Central memory CD4-positive, alpha-beta T cell (primary cell): ENCODE measurements around the gene ISOC2.
A peak's percentile ranks its signal among the peaks of the same experiment; 100 is the strongest.

Source experiments
- DNase-seq: peaks from one replicate; pipeline ENCODE4 v3.0.0; 2022

Gene ISOC2

GRCh38 chr19:55489711-55490477, 28.5 kb upstream of the ISOC2 start:
- DNase-seq, result no peak

GRCh38 chr19:55488986-55489710, 27.7 kb upstream of the ISOC2 start:
- no peak for DNase-seq

GRCh38 chr19:55487924-55488687, 26.7 kb upstream of the ISOC2 start, which contains the start of gene SSC5D:
Gene SSC5D, plus strand, starts transcription at chr19:55488436. Its CDS starts 154 bp downstream, at chr19:55488590.
- DNase-seq, result no peak

GRCh38 chr19:55486971-55487923, 25.8 kb upstream of the ISOC2 start:
- no peak for DNase-seq

GRCh38 chr19:55486043-55486970, 24.9 kb upstream of the ISOC2 start:
- no peak for DNase-seq

- DNase-seq, result no peak
These were observed 24.1 kb upstream of the ISOC2 start for GRCh38 chr19:55485439-55486011.

- DNase-seq, result peak; percentile 65
These were observed 23.4 kb upstream of the ISOC2 start, which contains the start of gene NAT14 for GRCh38 chr19:55484593-55485438. Gene NAT14, plus strand, starts transcription at chr19:55485188. Its CDS starts 521 bp downstream, at chr19:55485709.

- no peak for DNase-seq
These were observed 22.5 kb upstream of the ISOC2 start for GRCh38 chr19:55483706-55484592.

GRCh38 chr19:55482967-55483705, 21.7 kb upstream of the ISOC2 start:
- DNase-seq, result no peak

GRCh38 chr19:55482156-55482961, 20.9 kb upstream of the ISOC2 start:
- DNase-seq, result no peak

- DNase-seq, result no peak
These were observed 20.3 kb upstream of the ISOC2 start for GRCh38 chr19:55481794-55482155.

- DNase-seq, result no peak
These were observed 19.8 kb upstream of the ISOC2 start for GRCh38 chr19:55481148-55481793.

GRCh38 chr19:55479451-55480230, 18.2 kb upstream of the ISOC2 start:
- no peak for DNase-seq

- DNase-seq, result no peak
These were observed 17.6 kb upstream of the ISOC2 start for GRCh38 chr19:55479045-55479444.

- DNase-seq, result no peak
These were observed 16.9 kb upstream of the ISOC2 start for GRCh38 chr19:55478364-55478763.

- DNase-seq, result no peak
These were observed 16.5 kb upstream of the ISOC2 start for GRCh38 chr19:55477905-55478304.
